IMR-90 (cell line): Measurements from ENCODE around the gene FCHSD2.

Source experiments
- FOS ChIP-seq: fragments of 150-350 bp; IDR thresholded peaks from 2 replicates; pipeline ENCODE4 v1.6.1; 2016; ENCODE audit warnings: low read depth, low read length
- NFE2L2 ChIP-seq: fragments of 150-350 bp; IDR thresholded peaks from 2 replicates; pipeline ENCODE4 v1.6.1; 2016; ENCODE audit warnings: low read depth, mild to moderate bottlenecking, low read length
- POLR2A ChIP-seq: IDR thresholded peaks from 2 replicates; pipeline ENCODE4 v1.6.1; 2012; ENCODE audit warnings: mild to moderate bottlenecking, low read depth, low read length
- RAD21 ChIP-seq: IDR thresholded peaks from 2 replicates; pipeline ENCODE4 v1.6.1; 2012; ENCODE audit warnings: low read length, improper control_type of control experiment
- RCOR1 ChIP-seq: IDR thresholded peaks from 2 replicates; pipeline ENCODE4 v1.6.1; 2012; ENCODE audit warnings: mild to moderate bottlenecking, low read length, improper control_type of control experiment; ENCODE audit not compliant: insufficient replicate concordance
- SMC3 ChIP-seq: fragments of 150-350 bp; IDR thresholded peaks from 2 replicates; pipeline ENCODE4 v1.6.1; 2016; ENCODE audit warnings: low read depth, mild to moderate bottlenecking, antibody characterized with exemption, low read length, moderate library complexity
- TF ChIP-seq, protein P1 (sequence below): conservative IDR thresholded peaks from 2 replicates; pipeline ENCODE4 v1.5.1; 2012; ENCODE audit warnings: mild to moderate bottlenecking, low read depth, low read length, improper control_type of control experiment
- TF ChIP-seq, protein P2 (sequence below): fragments of 150-350 bp; IDR thresholded peaks from 2 replicates; pipeline ENCODE4 v1.6.1; 2017; ENCODE audit warnings: mild to moderate bottlenecking, antibody characterized with exemption, low read length, low read depth

DNA sequence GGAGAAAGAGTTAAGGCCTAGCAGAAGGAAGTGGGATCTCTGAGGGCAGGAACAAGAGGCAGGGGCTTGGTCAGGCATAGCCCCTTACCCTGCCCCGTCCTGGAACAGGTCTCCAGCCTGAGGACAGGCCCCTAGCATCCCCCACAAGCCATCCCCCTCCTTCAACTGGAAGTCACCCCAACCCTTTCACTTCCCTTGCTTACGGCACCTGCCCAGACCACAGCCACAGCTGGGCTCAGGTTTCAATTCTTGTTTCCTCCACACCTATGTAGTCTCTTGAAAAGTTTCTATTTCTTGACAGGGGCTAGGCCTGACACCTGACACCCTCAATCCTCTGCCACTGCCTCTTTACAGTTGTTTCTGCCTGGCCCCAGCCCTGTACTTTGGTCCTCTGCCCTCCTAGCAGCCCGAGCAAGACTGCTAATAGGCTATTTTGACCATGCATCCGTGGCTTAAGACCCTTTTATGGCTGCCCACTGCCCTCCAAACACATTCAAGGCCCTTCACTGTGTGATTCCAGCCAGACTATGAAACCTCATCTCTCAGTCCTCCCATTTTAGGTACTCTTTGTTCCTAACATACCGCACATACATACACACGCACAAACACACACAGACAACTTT lies 10.9 kb upstream of the FCHSD2 start:
- no peak for TF ChIP-seq FOS
- TF ChIP-seq, protein P1, sequence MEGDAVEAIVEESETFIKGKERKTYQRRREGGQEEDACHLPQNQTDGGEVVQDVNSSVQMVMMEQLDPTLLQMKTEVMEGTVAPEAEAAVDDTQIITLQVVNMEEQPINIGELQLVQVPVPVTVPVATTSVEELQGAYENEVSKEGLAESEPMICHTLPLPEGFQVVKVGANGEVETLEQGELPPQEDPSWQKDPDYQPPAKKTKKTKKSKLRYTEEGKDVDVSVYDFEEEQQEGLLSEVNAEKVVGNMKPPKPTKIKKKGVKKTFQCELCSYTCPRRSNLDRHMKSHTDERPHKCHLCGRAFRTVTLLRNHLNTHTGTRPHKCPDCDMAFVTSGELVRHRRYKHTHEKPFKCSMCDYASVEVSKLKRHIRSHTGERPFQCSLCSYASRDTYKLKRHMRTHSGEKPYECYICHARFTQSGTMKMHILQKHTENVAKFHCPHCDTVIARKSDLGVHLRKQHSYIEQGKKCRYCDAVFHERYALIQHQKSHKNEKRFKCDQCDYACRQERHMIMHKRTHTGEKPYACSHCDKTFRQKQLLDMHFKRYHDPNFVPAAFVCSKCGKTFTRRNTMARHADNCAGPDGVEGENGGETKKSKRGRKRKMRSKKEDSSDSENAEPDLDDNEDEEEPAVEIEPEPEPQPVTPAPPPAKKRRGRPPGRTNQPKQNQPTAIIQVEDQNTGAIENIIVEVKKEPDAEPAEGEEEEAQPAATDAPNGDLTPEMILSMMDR: no peak
- TF ChIP-seq, protein P2, sequence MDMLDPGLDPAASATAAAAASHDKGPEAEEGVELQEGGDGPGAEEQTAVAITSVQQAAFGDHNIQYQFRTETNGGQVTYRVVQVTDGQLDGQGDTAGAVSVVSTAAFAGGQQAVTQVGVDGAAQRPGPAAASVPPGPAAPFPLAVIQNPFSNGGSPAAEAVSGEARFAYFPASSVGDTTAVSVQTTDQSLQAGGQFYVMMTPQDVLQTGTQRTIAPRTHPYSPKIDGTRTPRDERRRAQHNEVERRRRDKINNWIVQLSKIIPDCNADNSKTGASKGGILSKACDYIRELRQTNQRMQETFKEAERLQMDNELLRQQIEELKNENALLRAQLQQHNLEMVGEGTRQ: no peak
- no peak for TF ChIP-seq SMC3
- TF ChIP-seq RAD21: no peak
- no peak for TF ChIP-seq POLR2A
- no peak for TF ChIP-seq RCOR1
- TF ChIP-seq NFE2L2: no peak
